ENCODE data around the gene SLC46A1.

DNA sequence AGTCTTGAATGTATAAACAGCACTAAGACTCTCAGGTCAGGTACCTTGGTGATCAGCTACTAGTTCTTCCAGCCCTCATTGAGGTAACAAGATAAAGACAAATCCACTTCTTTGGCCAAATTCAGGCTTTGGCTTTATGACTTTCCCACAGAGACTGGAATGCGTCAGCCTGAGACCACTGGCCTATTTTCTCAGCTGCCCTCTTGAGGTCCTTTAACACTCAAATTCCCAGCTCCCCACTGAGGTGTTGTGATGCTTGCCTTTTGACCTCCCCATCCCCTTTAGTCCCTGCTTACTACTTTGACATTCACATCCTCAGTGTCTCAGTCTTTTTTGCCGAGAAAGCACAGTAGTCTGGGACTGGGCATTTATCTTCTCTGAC is 59.8 kb downstream of the SLC46A1 start:
- TF ChIP-seq, protein P1, sequence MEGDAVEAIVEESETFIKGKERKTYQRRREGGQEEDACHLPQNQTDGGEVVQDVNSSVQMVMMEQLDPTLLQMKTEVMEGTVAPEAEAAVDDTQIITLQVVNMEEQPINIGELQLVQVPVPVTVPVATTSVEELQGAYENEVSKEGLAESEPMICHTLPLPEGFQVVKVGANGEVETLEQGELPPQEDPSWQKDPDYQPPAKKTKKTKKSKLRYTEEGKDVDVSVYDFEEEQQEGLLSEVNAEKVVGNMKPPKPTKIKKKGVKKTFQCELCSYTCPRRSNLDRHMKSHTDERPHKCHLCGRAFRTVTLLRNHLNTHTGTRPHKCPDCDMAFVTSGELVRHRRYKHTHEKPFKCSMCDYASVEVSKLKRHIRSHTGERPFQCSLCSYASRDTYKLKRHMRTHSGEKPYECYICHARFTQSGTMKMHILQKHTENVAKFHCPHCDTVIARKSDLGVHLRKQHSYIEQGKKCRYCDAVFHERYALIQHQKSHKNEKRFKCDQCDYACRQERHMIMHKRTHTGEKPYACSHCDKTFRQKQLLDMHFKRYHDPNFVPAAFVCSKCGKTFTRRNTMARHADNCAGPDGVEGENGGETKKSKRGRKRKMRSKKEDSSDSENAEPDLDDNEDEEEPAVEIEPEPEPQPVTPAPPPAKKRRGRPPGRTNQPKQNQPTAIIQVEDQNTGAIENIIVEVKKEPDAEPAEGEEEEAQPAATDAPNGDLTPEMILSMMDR (IDR thresholded peaks at IDR 0.05) = no peak
- no peak for TF ChIP-seq POLR2A (IDR thresholded peaks at IDR 0.05)
